ENCODE data around the gene AGRN.

The AGRN gene

GRCh38 chr1:1082239-1082775, 62.4 kb downstream of the AGRN start:
- no peak for DNase-seq (ENCODE audit: low read depth)

DNA sequence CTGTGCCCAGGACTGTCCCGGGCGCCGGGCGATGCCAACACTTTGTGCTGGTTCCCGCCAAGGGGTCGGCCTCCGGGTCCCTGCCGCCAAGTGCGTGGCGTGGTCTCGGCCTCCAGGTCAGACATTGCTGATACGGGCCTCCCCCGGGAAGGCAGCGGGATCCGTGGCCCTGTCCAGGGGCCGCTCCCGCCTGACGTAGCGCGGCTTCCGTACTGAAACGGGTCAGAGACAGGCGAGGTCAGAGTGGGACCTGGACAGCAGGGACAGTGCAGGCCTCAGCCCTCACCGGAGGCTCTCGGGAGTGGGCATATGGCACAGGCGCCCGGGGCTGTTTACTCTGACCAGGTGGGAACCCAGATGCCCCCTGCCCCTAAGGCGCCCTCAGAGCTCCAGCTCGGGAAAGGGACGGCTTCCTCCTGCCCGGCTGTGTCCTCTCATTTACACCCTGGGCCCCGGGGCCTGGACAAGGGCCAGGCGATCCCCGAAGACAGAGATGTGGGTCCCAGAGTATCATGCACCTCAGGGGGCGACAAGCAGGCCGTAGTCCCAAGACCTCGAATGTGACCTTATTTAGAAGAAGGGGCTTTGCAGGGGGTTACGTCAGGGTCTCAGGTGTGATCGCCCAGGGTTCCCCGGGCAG, 63.0 kb downstream of the AGRN start:
- DNase-seq (ENCODE audit: low read depth) = no peak

- DNase-seq (ENCODE audit: low read depth) = no peak
These were observed 63.8 kb downstream of the AGRN start for GRCh38 chr1:1083416-1084371.

GRCh38 chr1:1084372-1085170, 64.7 kb downstream of the AGRN start:
- DNase-seq (ENCODE audit: low read depth) = no peak

DNA sequence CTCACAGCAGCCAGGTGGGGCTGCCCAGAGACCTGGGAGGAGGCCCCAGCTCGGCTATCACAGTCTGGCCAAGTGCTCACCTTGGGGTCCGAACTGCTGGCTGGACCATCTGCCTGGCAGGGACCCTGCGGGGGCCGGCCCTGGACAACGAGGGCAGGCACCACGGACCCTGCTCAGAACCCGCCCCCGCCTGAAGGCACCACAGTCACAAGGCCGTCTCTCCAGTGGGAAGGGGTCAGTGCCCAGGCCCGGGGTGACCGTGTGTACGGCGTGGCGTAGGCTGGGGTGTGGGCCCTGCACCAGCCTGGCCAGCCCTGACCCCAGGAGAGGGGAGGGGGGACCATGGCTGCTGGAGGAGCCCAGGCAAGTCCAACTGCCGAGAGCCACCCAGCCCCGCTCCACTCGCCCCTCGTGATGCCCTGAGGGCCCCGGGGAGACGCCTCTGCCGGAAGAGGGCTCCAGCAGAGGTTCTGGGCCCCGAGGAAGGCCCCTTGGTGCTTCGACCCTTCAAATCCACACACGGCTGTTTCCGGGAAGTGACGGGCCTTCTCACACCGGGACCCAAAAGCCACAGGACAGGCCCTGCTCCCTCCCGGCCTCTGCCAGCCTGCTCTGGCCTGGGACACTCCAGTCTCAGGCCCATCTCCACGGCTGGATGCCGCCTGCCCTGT, 65.4 kb downstream of the AGRN start:
- DNase-seq (ENCODE audit: low read depth) = no peak

- DNase-seq (ENCODE audit: low read depth) = no peak
These were observed 66.3 kb downstream of the AGRN start for GRCh38 chr1:1085911-1086841.

DNA sequence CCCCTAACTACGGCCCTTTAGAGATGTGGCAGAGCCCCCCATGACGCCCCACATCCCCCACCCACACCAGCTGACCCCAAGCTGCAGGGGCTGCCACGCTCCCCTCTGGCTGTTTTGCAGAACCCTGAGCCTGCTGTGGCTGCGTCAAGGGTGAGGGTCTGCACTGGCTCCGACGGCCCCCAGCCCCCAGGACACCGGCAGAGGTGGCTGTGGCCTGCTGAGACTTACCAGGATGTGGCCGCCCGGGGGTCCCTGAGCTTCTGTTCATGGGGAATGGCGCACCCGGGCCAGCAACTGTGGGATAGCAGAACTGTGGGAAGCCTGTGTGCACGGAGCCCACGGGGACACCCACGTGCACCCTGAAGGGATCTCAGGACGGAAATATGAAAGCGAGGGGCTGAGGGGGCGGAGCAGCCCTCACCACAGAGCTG, 67.0 kb downstream of the AGRN start:
- DNase-seq (ENCODE audit: low read depth) = no peak

DNA sequence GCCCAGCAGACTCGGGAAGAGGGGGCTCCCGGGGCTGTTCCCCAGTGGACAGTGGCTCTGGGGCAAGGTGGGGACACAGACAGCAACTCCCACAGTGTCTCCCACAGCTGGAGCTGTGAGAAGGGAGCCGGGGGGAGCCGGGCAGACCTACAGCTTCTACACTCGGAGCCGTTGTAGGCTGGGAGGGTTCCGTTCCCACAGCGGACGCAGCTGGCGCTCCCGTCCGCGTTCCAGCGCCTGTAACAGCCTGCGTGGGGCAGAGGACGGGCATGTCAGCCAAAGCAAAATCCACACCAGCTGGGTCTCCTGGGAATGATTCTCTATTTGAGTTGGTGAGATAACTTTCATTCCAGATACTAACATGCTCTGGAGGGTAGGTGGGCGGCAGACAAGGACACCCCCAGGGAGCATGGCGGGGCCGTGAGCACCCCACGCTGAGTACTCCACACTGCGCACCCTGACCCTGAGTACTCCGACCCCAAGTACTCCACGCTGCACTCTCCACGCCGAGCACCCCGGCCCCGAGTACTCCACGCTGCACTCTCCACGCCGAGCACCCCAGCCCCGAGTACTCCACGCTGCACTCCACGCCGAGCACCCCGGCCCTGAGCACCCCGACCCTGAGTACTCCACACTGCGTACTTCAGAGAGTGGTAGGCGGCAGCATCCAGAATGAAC, 67.6 kb downstream of the AGRN start:
- DNase-seq (ENCODE audit: low read depth) = no peak

DNA sequence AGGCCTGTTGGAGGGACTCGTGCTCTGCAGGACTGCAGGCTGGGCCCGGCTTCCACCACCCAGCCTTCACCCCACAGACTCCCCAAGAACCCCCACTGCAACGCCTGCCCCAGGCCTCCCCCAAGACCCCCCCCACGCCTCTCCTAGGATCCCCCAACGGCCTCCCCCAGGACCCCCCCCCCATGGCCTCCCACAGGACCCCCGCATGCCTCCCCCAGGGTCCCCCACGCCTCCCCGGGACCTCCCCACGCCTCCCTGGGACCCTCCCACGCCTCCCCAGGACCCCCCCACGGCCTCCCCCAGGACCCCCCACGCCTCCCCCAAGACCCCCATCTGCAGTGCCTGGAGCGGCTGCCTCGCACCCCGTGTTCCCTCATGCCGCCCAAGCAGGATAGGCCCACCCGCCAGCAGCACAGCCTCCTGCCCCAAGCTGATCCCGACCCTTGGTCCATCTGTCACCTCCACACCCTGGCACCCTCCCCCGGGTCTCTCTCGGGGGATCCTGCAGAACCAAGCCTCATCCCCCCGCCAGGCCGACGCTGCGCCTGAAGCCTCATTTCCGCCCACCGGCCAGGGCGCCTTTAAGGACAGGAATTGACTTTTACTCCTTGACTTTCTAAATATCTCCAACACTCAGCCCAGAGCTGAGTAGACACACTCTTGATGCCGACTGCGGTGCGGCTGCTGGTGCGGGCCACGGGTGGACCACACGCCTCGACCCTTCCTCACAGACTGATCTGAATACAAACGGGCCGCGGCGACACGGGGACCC, 68.3 kb downstream of the AGRN start:
- DNase-seq (ENCODE audit: low read depth) = no peak

DNA sequence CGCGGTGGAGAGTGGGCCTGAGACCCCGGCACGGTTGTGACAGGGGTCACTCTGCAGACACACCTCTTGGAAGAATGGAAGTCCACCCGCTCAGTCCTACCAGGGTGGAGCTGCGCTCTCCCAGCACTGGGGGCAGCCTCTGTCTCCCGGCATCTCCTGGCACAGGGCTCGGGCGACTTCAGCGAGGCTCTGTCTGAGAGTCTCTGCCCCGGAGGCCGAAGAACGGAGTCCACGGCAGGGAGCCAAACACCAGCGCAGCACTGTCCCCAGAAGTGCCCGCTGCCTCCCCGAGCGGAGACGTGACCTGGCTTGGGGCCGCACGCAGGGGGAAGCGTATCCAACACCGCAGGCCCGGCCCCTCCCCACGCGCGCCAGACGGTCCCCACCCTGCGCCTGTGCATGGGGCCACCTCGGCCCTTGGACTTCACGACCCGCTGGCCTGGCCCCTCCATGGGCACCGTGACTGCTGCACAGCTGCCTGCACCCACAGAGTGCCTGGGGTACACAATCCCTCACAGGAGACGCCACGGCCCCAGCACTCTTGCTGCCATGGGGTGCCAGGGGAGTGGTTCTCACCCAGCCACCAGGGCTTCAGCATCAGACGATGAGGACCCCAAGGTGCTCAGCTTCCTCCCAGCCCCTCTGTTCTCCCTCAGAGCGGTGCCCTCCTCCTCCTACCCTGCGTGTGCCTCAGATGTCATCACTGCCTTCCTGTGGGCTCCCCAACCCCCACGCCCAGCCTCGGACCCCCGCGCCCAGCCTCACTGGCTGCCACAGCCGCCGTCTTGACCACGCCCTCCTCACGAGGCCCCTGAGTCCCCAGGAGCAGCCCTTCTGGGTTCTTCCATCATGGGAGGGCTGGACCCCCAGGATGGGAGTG, 69.1 kb downstream of the AGRN start:
- no peak for DNase-seq (ENCODE audit: low read depth)

GRCh38 chr1:1089731-1090423, 70.0 kb downstream of the AGRN start:
- no peak for DNase-seq (ENCODE audit: low read depth)

GRCh38 chr1:1090424-1091343, 70.8 kb downstream of the AGRN start:
- no peak for DNase-seq (ENCODE audit: low read depth)

DNA sequence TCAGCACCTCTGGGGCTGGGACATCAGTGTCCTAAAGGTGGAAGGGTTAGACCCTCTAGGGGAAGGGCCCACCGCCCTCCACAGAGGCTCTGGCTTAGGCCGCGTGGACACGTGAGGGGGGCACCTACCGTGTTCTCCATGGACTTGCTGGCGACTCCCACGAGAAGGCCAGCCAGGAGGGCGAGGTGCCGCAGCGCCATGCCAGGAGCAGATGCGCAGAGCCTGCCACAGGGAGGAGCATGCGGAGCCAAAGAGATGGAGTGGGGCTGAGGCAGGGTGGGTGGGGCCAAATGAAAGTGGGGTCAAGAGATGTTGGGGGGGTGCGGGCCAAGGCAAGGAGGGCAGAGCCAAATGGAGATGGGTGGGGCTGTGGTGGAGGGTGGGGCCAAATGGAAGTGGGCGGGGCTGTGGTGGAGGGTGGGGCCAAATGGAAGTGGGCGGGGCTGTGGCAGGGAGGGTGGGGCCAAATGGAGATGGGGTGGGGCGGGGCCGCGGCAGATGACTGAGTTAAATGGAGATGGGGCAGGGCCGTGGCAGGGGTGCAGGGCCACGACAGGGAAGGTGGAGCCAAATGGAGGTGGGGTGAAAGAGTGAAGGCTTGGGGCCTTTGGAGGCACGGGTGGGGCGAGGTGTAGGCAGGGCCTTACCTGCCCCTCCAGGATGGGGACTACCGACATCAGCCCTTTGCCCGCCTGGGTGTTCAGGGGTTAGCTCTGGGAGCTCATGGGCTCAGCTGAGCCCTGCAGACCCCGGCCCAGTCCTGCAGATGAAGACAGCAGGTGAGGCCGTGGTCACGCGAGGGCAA, 71.6 kb downstream of the AGRN start:
- DNase-seq (ENCODE audit: low read depth) = no peak

DNA sequence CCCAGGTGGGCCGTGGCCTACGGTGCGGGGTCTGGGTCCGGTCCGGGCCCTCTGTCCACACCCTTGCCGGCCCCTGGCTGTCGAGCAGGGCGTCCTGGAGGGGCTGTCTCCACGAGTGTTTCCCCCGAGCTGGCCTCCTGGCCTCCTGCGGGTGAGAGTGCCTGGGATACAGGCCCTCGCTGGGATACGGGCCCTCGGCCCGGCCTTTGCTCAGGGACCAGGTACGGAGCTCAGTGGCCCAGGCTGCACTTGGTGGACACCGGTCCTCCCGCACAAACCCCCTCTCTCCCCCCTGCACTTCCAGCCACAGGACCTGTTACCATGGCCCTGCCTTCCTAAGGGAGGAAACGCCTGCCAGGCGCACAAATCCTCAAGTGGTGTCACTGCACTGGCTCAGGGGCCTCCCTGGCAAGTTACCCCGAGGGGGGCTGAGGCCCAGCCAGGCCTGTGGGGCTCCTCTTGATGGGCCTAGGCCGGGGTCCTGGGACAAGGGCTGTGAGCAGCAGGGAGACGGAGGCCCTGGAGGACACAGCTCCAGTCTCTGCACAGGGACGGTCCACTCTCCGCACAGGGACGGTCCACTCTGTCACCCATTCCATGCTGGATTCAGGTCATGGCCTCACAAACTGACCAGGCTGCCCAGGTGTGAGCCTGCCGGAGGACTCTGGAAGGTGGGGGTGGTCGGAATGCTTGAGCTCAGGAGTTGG, 72.4 kb downstream of the AGRN start:
- no peak for DNase-seq (ENCODE audit: low read depth)
